Activated CD4-positive, alpha-beta T cell treated with anti-CD3 and anti-CD28 coated beads, Interleukin-2, amount 50 U/mL, for 16 hours (primary cell): ENCODE measurements around the gene EMX1.
"Not testable (repeated sequence)": the region's sequence is repeated elsewhere in the genome, so short reads cannot be mapped to it uniquely, and the experiment has no call there.

Source experiments
- DNase-seq: peaks from one replicate; pipeline ENCODE4 v3.0.0-alpha.2; 2020

EMX1 gene

DNA sequence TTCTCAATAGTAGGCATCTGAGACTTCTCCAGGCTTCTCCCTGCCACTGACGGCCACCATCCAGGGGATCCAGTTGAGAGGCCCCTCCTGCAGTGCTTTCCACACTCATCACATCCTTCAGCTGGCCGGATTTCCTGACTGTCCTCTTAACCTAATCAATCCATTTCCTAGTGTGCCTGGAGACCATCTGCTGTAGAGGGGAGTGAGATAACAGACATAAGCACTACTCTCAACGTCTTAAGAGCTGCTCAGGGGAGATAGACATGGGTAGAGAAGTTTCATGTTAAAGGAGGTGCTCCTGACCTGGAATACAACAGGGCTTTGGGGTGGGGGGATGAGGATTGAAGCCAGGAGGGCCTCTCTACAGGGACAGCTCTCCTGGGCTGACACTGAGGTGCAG is 15.9 kb upstream of the EMX1 start:
- no peak for DNase-seq

DNA sequence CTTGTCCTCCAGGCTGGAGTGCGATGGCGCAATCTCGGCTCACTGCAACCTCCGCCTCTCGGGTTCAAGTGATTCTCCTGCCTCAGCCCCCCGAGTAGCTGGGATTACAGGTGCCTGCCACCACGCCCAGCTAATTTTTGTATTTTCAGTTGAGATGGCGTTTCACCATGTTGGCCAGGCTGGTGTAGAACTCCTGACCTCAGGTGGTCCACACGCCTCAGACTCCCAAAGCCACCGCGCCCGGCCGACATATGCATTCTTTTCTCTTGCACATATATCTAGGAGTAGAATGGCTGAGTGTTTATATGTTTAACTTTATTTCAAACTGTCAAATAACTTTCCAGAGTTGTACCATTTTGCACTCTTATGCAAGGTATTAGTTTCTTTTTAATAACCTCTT is 9.9 kb upstream of the EMX1 start:
- DNase-seq: not testable (repeated sequence)

DNA sequence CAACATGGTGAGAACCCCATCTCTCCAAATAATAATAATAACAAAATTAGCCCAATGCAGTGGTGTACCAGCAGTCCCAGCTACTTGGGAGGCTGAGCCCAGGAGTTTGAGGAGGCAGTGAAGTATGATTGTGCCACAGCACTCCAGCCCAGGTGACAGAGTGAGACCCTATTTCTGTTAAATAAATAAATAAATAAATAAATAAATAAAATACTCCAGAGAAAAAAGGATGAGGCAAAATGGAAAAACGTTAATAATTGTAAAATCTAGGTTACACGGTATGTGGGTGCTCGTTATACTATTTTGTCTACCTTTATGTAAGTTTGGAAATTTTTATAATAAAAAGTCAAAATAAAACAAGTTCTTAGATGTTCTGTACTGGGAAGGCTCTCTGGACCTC is 8.6 kb upstream of the EMX1 start:
- no peak for DNase-seq

DNA sequence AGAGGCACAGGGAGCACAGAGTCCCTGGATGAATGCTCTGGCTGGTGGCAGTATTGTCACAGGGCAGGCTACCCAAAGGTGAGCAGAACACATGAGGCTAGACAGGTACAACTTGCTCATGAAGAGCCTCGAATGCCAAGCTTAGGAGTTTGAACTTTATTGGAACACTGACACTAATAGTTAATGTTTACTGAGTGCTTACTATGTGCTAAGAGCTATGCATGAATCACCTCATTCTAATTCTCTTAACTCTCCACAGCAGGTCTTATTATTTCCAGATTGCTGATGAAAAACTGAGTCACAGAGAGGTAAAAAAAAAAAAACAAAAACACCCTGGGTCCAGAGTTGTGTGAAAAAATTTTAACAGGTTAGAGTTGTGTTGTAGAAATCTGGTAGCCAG is 6.1 kb upstream of the EMX1 start:
- DNase-seq: no peak

DNA sequence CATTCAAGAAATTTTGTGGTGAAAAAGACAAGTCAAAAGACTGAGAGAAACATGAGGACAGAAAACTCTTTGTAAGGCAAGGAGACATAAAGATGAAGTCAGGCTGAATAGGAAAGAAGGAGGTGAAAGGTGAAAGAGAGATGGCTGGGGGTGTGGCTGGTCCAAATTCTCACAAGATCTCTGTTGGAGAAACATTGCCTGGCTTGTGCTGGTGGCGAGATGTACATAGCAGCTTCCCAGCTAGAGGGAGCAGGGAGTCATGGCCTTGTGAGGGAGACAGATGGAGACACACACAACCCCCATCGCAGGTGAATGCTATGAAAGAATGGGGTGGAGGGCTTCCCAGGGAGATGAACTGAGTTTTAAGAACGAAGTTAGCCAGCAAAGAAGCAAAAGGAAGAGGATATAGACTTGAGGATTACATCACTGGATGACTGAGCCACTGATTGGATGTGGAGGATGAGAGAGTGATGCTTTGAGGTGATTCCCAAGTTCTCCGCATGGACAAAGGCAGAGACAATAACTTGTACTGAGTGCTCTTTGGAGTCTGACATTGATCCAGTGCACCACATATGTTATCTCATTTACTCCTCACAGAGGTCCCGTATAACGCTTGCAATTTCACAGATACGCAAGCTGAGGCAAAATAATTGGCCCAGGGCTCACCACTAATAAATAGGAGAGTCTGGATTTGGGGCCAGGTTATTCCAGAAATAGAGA is 3.7 kb upstream of the EMX1 start:
- no peak for DNase-seq

DNA sequence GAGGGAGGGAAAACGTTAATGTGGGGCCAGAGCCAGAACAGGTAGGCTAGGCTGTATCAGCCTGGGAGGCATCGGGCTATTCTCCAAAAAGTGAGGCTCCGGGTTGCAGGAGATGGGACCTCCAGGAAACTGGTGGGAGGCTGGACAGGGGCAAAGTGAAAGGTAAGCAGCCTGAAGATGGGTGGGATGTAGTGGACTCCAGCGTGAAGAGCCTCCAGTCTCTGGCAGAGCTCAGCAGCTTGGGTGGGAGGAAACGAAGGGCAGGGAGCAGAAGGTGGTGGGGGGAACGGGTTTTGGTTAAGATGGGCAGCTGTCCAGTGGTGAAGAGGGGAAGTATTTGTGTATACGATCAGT is 3.1 kb upstream of the EMX1 start:
- no peak for DNase-seq

DNA sequence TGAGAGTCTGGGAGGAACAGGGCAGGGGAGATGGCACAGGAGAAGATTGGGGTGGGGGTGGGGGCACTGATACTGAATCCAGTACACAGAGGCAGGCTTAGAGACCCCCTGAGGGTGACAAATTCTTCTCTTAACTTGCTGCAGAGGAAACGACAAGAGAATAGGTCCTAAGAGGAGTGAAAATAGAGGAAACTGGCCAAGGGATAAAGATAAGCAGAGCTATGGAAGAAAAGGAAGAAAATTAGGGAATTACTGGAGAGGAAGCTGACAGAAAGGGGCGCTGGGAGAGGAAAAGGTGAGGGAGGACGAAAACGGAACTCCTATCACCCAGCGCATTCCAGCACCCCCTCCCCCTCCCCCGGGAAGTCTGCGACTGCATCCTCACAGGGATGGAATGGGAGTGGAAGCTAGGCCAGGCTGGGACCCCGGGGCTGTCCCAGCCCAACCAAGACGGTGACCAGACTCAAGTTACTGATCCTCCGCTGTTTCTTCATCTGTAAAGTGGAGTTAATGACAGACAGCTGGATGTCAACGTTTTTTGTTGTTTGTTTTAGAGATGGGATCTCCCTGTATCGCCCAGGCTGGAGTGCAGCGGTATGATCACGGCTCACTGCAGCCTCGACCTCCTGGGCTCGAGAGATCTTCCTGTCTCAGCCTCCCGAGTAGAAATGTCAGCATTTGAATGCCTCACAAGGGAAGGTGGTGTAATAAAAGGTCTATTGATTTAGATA is 2.6 kb upstream of the EMX1 start:
- no peak for DNase-seq

DNA sequence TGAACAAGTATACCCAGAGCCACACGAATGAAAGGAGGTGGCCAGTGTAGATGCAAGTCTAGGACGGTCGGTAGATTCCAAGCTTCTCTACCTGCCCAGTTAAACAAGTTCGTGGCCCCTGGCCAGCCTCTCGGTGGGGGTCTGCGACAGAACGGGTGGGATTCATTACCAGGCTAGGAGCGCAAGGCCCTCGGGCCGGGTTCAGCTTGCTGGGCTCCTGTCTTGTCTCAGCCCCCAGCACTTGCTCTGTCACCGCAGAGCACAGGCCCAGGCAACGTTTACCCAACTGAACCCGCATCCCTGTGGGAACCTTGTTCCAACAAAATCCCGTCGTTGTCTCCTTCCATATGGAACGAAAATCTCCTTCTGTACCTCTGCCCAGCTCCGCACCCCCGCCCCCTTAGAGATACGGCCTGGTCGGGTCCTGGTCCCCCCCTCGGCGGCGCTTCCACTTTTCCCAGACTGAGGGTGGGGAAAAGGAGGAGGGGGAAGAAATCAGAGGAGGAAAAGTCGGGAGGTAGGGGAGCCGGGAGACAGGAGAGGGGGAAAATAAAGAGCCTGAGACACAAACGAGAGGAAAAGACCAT is 1.9 kb upstream of the EMX1 start:
- no peak for DNase-seq

DNA sequence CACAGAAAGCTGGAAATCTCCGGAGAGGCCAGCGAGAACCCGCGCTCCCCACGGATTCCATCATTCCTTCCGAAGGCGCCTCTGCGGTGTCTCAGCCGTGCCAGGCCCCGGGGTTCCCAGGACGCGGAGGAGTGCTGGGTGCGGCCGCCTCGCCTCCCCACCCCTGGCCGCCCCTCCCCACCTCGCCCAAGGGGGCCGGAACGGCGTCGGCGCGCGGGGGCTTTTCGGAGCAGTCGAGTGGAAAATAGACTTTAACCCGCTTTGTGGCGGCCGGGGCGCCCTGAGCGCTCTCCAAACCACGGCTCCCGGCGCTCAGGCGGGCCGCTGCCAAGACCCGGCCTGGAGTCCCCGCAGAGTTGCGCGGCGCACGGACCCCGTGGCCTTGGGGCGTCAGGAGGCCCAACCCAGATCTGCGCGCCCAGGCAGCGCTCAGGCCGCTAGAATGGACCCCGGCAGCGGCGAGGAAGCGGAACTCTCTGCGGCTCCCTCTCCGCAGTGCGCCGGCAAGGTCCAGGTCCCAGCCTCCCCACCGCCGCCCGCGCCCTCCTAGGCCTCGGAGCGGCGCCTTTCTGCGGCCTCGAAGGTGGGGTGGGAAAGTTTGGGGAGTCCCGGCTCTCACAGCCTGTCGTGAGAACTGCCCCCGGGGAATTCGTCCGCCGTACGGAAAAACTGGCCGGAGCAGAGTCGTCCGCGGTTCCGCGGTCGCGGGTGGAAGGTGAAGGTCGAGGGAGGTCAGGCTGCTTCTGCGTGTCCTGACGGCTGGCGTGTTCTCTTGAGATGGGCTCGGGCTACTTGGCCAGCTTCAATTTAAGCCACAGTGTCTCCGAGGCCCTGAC is 1.2 kb upstream of the EMX1 start:
- DNase-seq: peak; percentile 28

DNA sequence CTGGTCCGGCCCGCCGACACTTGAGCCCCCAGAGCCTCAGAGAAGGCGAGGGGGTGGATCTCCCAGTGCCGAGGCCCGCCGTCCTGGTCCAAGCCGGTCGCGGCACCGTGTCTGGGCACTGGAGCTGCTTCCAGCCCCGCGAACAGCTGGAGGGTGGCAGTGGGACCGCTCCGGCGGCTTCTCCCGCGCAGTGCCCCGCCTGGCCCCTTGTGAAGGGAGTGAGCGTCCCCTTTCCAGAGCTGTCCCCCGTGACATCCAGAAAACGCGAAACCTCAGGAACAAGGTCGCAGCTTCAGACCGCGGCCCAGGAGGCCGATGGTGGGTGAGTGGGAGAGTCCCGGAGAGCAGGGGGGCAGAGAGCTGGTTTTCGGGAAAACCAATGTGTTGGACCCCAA is 579 bp upstream of the EMX1 start:
- no peak for DNase-seq

DNA sequence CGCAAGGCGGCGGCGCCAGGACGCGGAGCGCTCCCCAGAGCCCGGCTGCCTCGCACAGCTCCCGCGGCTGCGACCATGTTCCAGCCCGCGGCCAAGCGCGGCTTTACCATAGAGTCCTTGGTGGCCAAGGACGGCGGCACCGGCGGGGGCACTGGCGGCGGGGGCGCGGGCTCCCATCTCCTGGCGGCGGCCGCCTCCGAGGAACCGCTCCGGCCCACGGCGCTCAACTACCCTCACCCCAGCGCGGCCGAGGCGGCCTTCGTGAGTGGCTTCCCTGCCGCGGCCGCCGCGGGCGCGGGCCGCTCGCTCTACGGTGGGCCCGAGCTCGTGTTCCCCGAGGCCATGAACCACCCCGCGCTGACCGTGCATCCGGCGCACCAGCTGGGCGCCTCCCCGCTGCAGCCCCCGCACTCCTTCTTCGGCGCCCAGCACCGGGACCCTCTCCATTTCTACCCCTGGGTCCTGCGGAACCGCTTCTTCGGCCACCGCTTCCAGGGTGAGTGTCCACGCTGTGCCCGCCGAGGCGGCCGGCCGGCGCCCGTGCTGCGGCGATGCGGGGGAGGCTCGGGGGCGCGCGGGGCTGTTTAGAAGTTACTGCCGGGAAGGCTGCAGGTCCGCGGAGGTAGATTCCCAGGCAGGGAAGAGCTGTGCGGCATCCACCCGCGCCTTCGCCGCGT is 696 bp downstream of the EMX1 start:
- no peak for DNase-seq

DNA sequence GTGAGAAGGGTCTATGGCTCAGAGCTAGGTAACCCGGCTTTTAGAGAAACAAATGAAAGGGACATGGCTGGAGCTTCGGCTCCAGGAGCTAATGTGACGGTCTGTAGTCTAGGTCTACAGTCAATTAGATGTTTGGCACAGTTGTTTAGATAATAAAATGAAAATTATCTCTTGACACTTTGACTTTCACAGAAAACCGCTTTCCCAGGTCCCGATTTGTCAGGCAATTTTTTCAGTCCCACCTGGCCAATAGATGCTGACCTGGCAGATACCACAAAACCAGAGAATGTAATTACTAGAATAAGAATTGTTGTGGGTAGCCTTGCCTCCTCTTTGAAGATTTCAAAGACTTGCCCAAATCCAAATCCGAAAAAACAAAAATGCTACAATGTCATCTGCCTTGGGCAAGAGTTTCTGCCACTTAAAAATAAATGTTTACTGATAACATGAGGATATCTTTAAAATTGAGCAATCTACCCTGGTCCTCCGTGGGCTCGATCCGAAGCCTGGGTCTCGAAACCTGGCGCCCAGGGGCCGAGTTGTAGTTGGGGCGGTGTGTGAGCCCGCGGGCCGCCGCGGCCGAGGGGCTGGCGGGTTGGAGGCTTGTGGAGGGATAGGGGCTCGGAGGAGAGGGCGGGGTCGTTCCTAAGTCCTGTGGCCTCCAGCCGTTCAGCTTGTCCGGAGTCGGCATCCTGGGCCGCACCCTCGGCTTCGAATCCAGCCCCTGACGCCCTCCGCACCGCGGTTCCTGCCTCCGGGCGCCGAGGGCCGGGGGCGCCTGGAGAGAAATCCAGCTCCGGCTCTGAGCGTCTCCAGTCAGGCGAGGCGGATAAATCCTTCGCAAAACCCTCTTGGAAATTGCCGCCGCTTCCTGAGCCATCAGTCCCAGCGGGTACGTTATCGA is 2.3 kb downstream of the EMX1 start:
- no peak for DNase-seq

DNA sequence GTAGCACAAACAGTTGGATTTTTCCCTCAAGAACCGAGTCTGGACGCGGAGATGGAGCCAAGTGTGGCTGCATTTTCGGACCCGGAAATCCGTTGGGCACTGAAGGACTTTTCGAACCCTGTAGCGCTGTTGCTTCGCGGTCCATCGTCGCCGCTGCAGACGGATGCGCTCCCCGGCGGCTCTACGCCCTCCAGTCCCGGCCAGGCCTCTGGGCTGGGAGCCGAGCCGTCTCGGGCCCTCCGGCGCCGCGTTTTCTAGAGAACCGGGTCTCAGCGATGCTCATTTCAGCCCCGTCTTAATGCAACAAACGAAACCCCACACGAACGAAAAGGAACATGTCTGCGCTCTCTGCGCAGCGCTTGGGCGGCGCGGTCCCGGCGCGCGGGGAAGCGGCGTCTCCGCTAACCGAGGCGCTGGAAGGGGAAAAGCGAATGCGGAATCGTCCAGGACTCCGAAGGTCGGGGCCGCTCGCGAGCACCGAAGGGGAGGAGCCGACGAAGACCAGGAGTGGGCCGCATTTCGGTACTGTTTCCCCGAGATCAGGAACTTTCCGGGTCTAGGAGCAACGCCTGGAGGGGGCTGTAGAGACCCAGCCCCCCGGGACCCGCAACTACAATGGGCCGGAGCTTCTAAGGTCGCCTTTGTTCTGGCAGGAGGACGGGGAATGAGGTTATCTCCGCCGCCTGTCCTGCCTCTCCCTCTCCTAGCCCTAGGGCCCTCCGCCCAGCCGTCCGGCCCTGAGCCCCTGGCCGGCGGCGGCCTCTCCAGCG is 3.2 kb downstream of the EMX1 start:
- peak; percentile 37 for DNase-seq

DNA sequence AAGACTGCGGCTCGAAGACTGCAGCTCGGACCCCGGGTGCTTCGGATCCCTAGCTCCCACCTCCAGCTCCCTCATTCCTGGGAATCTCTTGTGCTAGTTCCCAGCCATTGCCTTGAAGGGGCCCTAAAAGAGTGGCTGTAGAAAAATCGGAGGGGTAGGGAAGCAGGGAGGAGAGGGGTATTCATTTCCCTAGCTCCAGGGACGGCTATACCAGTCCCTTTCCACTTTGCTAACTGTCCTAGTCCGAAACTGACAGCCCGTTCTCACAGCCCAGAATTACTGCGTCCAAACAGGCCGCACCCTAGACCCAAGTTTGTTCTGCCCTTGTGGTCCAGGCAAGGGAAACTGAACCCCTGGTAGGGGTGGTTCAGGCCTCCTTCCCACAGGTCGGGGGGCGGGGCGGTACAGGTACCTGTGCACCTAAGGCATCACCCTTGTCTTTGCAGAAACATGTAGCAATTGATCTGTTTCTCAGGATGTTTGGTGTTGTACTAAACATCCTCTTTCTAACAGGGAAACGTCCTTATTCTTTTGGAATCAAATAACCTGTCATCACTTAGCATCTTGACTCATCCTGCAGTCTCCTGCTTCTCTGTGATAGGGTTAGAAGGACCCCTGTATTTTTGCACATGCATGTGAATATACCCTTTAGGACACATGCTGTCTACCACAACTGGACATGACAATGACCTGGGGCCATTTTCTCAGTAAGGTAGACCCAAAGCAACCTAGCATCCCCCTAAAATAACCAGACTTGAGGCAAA is 4.0 kb downstream of the EMX1 start:
- no peak for DNase-seq

DNA sequence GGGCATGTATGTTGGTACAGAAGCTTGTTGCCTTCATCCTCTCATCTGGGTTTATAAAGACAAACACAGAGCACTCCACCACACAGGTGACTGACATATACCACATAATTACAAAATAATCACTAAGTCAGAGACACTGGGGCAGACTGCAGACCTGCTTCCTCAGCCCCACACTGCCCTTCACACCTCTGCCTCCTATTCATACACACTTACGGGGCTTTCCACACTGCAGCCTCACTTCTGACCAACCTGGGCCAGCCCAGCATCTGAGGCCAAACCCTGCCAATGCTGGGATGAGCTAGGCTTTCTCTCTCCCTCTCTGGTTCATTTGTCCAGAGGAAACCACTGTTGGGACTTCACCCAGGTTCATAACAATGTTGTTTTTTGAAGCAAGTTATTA is 4.5 kb downstream of the EMX1 start:
- no peak for DNase-seq

DNA sequence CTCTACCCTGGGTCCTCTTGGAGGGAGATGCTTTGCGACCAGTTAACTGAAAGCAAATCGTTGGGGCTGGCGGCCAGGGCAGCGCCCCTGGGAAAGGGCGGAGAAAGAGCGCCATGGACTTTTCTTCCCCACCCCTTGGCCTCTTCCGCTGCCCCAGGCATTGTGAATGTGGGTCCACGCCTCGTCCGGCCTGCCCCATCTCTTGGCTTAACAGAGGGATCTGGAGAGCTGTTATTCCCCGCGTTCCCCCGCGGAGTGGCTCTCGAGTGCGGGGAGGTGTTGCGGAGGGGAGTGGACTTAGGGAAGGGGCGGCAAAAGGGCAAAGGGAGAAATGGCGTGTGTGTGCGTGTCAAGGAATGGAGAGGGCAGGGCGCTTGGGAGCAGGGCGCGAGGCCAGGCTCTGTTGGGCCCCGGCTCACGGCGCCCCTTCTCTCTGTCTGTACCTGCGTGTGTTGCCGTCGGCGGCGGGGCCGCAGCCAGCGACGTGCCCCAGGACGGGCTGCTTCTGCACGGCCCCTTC is 6.6 kb downstream of the EMX1 start:
- DNase-seq: no peak

DNA sequence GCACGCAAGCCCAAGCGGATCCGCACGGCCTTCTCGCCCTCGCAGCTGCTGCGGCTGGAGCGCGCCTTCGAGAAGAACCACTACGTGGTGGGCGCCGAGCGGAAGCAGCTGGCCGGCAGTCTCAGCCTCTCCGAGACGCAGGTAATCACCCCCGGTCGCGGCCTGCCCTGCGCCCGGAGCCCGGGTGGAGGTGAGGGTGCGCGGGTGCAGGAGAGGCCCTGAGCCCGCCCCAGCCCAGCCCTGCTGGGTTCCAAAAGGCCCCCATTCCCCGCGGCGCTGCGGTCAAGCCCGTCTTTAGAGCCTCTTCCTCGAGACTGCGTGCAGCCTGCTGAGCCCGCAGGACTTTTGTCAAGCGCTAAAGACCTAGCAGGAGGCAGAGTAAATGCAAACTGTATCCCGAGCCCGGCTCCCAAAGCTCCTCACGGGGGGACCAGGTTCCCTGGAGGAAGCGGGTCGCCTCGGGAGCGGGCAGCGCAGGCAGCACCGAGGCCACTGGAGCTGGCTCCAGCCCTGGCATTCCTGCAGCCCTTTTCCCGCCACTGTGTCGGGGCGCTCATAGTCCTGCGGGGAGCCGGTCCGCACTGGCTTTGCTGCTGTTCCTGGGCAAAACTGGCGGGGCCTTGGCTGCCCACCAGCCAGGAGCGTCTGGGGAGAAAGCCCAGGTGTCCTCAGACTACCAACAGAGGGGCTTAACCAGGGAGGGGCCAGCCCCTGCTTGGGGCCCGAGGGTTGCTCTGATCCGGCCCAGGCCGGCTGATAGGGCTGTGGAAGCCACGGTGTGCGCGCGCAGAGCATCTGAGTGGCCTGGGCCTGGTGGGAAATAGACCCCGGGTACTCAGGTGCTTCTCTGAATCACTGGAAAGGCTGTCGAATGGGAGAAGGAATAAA is 7.3 kb downstream of the EMX1 start:
- DNase-seq: no peak

DNA sequence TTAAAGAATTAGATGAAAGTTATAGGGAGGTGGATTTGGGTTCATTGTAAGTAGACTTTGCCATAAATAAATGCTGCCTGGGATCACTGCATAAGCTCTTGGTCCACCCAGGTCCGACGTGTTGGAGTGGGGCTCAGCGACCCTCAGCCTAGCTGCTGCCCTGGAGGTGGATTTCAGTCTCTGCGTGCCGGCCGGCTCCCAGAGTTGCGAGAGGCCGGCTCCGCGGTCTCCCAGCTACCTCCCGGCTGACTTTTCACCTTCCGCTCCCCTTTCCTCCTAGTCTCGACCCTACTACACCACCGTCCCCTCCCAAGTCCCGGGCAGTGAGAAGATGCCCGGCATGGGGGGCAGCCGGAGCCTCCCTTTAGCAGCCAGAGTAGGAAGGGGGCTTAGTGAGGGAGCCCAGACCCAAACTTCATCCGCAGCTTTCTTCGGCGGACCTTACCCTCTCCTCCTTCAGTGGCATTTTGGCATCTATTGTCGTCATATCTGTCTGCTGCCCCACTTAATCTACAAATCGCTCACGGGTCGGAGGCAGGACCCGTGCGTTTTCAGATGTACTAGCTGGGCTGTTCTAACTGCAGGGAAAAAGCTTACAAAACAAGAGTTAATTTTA is 8.1 kb downstream of the EMX1 start:
- no peak for DNase-seq

DNA sequence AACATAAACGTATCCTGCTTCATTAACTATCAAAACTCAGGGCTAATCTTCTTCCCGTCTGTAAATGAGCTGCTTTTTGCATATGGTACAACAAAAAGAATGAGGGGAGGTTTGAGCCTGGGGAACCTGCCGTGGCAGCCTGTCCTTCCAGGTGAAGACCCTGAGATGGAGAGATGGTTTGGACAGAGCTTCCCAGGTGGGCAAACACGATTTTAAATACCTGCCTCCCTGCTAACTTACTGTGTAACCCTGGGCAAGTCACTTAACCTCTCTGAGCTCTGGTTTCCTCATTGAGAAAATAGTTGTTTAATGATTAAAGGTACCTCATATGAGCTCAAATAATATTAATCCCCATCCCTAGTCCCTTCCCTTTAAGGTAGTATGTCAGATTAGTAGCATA is 9.0 kb downstream of the EMX1 start:
- DNase-seq: no peak
